Activated B cell treated with CpG ODN at 0.5 μM for 24 hours (primary cell): Measurements from ENCODE around the gene ANXA2. TPM values are rescaled to one million over a fixed set of nuclear protein-coding genes. Genes with fewer than 3 reads are reported as not detected.
A peak's percentile ranks its signal among the peaks of the same experiment; 100 is the strongest.

ENCODE experiments used
- ATAC-seq: fragments of 200-7000 bp; cut with Tn5 transposase; one replicate; pipeline ENCODE4 v1.10.0; 2021; ENCODE audit warnings: low read depth, mild to moderate bottlenecking, moderate library complexity
- CTCF ChIA-PET: fragments of 350-600 bp; sonication (Branson Sonifier 250); formaldehyde crosslinking; loops from one replicate; lab custom pipeline; 2021; ENCODE audit warnings: antibody characterized with exemption; lab: Charles Lee
- POLR2A ChIA-PET: fragments of 350-600 bp; sonication (Branson Sonifier 250); formaldehyde crosslinking; loops from one replicate; lab custom pipeline; 2021; ENCODE audit warnings: antibody characterized with exemption; lab: Charles Lee
- DNase-seq: peaks from one replicate; pipeline ENCODE4 v3.0.0; 2022
- H3K27ac Mint-ChIP-seq: one replicate; pipeline ENCODE4 v1.8.0; 2020; ENCODE audit warnings: mixed read lengths
- H3K27me3 Mint-ChIP-seq: one replicate; pipeline ENCODE4 v1.8.0; 2021; ENCODE audit warnings: mixed read lengths
- H3K36me3 Mint-ChIP-seq: one replicate; pipeline ENCODE4 v1.8.0; 2021; ENCODE audit warnings: low read depth, mixed read lengths
- H3K4me1 Mint-ChIP-seq: one replicate; pipeline ENCODE4 v1.8.0; 2021; ENCODE audit warnings: mixed read lengths
- H3K4me3 Mint-ChIP-seq: one replicate; pipeline ENCODE4 v1.8.0; 2020; ENCODE audit warnings: mild to moderate bottlenecking, mixed read lengths
- H3K9me3 Mint-ChIP-seq: one replicate; pipeline ENCODE4 v1.8.0; 2020; ENCODE audit warnings: mixed read lengths
- intact Hi-C: fragments of 100-400 bp; cut with micrococcal nuclease; formaldehyde crosslinking; loops from one replicate; pipeline ENCODE4 v1.15.1; 2024
- total RNA-seq: library from RNA; stranded (reverse); gene quantifications from 2 replicates; pipeline ENCODE4 v1.2.3, GENCODE V29; 2022
- TF ChIP-seq, protein P1 (sequence below): fragments of 200-600 bp; IDR thresholded peaks from one replicate; pipeline ENCODE4 v1.8.0; 2022; ENCODE audit warnings: antibody characterized with exemption, mild to moderate bottlenecking

ANXA2 gene
- total RNA-seq, 1 donor from 2014 or later = 218 TPM

- no peaks in the 10 kb centered on the region for H3K9me3 Mint-ChIP-seq
Observed at GRCh38 chr15:60328852-60329443, 68.8 kb downstream of the ANXA2 start.

GRCh38 chr15:60326824-60327654 is 70.7 kb downstream of the ANXA2 start:
- Mint-ChIP-seq H3K27ac (no peak overlapping the region), H3K36me3 (no peaks in the 10 kb centered on the region), H3K27me3 (peaks cover 35% of the 10 kb centered on the region), H3K9me3 (no peaks in the 10 kb centered on the region), H3K4me3 (no peak overlapping the region), H3K4me1 (peaks cover 4% of the 10 kb centered on the region)
- intact Hi-C loops = loop anchor here (1.0 to 10.0 kb wide), 4 partner anchors 410 to 795 kb away; no protein-coding TSS in a partner anchor
- TF ChIP-seq, protein P1, sequence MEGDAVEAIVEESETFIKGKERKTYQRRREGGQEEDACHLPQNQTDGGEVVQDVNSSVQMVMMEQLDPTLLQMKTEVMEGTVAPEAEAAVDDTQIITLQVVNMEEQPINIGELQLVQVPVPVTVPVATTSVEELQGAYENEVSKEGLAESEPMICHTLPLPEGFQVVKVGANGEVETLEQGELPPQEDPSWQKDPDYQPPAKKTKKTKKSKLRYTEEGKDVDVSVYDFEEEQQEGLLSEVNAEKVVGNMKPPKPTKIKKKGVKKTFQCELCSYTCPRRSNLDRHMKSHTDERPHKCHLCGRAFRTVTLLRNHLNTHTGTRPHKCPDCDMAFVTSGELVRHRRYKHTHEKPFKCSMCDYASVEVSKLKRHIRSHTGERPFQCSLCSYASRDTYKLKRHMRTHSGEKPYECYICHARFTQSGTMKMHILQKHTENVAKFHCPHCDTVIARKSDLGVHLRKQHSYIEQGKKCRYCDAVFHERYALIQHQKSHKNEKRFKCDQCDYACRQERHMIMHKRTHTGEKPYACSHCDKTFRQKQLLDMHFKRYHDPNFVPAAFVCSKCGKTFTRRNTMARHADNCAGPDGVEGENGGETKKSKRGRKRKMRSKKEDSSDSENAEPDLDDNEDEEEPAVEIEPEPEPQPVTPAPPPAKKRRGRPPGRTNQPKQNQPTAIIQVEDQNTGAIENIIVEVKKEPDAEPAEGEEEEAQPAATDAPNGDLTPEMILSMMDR = no peak
- ChIA-PET CTCF (interaction anchor here (0.6 to 3.2 kb wide), 9 partner anchors 9 to 794 kb away, joined by 3 to 21 read pairs (median 4); no protein-coding TSS in a partner anchor), POLR2A (no interaction called here)
- ATAC-seq (peak; percentile 37), DNase-seq (no peak)

More at GRCh38 chr15:60328852-60329443, 68.8 kb downstream of the ANXA2 start:
- POLR2A ChIA-PET = no interaction called here
- H3K4me3 Mint-ChIP-seq = no peak overlapping the region
- no peaks in the 10 kb centered on the region for H3K36me3 Mint-ChIP-seq
- intact Hi-C loops = loop anchor here (1.0 to 10.0 kb wide), 4 partner anchors 191 to 797 kb away; no protein-coding TSS in a partner anchor
- ATAC-seq = no peak
- TF ChIP-seq, protein P1 = no peak
- no peak for DNase-seq
- H3K4me1 Mint-ChIP-seq = peaks cover 4% of the 10 kb centered on the region
- CTCF ChIA-PET = interaction anchor here (0.6 to 3.2 kb wide), 8 partner anchors 9 to 1505 kb away, joined by 3 to 21 read pairs (median 3); no protein-coding TSS in a partner anchor
- no peak overlapping the region for H3K27ac Mint-ChIP-seq
- H3K27me3 Mint-ChIP-seq = peaks cover 36% of the 10 kb centered on the region

DNA sequence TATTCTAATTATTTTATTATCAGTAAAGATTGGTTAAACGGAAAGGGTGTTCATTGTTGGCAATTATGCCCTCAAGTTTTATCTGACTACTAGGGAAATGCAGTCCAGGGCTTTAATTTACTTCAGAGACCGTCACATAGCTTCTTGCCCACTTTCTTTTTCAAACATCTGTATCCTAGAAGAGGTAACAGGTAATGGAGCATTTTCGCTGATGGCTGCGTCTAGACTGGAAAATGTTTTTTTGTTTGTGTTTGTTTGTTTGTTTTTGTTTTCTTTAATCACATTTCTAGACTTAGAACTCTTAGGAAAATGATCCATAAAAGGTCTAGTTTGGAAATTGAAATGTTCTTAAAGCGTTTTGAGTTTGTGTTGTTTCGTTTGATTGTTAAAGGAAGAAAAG is 71.4 kb downstream of the ANXA2 start:
- Mint-ChIP-seq H3K36me3 (no peaks in the 10 kb centered on the region), H3K27ac (no peak overlapping the region), H3K4me3 (no peak overlapping the region), H3K27me3 (peaks cover 34% of the 10 kb centered on the region), H3K4me1 (peaks cover 4% of the 10 kb centered on the region), H3K9me3 (no peaks in the 10 kb centered on the region)
- TF ChIP-seq, protein P1 = no peak
- POLR2A ChIA-PET = no interaction called here
- CTCF ChIA-PET = interaction anchor here (0.6 to 3.2 kb wide), 8 partner anchors 10 to 794 kb away, joined by 3 to 21 read pairs (median 4); no protein-coding TSS in a partner anchor
- no peak for ATAC-seq
- DNase-seq = no peak
- intact Hi-C loops = loop anchor here (5.0 to 10.0 kb wide), 3 partner anchors 409 to 794 kb away; no protein-coding TSS in a partner anchor

DNA sequence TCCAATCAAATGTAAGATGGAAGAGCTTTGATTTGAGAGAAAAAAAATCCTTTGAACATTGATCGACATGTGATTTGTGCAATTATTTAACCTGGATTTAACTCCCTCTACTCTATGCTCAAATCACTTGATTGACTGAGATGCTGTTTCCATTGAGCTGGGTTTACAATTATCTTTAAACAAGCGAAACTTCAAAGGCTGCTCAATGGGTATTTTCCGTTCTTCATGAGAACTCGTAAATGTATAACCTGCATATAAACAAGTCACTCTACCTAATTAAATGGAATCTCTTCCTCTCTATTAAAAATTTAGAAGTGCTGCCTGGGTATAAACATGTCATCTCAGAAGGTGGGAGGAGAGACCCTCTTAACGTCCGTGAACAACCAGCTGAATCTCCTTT is 71.9 kb downstream of the ANXA2 start:
- H3K27me3 Mint-ChIP-seq = peaks cover 30% of the 10 kb centered on the region

More for the DNA sequence above, 71.9 kb downstream of the ANXA2 start:
- H3K9me3 Mint-ChIP-seq = no peaks in the 10 kb centered on the region
- ChIA-PET POLR2A (no interaction called here), CTCF (interaction anchor here (1.3 to 3.2 kb wide), 4 partner anchors 195 to 641 kb away, joined by 4 to 21 read pairs (median 13); no protein-coding TSS in a partner anchor)
- H3K27ac Mint-ChIP-seq = no peak overlapping the region
- no peak for DNase-seq
- H3K4me1 Mint-ChIP-seq = peaks cover 4% of the 10 kb centered on the region
- H3K36me3 Mint-ChIP-seq = no peaks in the 10 kb centered on the region
- ATAC-seq = no peak
- intact Hi-C loops = loop anchor here (5.0 to 10.0 kb wide), 3 partner anchors 409 to 794 kb away; no protein-coding TSS in a partner anchor
- TF ChIP-seq, protein P1 = no peak
- H3K4me3 Mint-ChIP-seq = no peak overlapping the region
